Measurements from ENCODE around the gene ZDHHC12. TPM values are rescaled to one million over a fixed set of nuclear protein-coding genes. Genes with fewer than 3 reads are reported as not detected.

The ZDHHC12 gene
- total RNA-seq, 2 donors from 2014 or later: 66.2 to 123 TPM

GRCh38 chr9:128770286-128771030 lies 46.5 kb upstream of the ZDHHC12 start:
- H3K27ac ChIP-seq: peak overlapping the region; percentile 94 to 97
- H3K27me3 ChIP-seq (replicated peaks; ENCODE audit: insufficient read depth): no peaks in the 10 kb centered on the region
- WGBS: 69% methylated on average over 11 of the region's 11 CpGs
- intact Hi-C loops (cut with DNase I): loop anchor here (2.0 kb wide), 1 partner anchor 16 kb away; the partner anchor contains the start of gene TBC1D13
- H3K36me3 ChIP-seq: no peaks in the 10 kb centered on the region
- H3K4me1 ChIP-seq (replicated peaks): peaks cover 5% of the 10 kb centered on the region
- no peak for DNase-seq (ENCODE audit: low spot score)
- H3K4me3 ChIP-seq: peak overlapping the region; percentile 93 to 100
- TF ChIP-seq POLR2AphosphoS5 (IDR thresholded peaks at IDR 0.05): no peak
- TF ChIP-seq, protein P1, sequence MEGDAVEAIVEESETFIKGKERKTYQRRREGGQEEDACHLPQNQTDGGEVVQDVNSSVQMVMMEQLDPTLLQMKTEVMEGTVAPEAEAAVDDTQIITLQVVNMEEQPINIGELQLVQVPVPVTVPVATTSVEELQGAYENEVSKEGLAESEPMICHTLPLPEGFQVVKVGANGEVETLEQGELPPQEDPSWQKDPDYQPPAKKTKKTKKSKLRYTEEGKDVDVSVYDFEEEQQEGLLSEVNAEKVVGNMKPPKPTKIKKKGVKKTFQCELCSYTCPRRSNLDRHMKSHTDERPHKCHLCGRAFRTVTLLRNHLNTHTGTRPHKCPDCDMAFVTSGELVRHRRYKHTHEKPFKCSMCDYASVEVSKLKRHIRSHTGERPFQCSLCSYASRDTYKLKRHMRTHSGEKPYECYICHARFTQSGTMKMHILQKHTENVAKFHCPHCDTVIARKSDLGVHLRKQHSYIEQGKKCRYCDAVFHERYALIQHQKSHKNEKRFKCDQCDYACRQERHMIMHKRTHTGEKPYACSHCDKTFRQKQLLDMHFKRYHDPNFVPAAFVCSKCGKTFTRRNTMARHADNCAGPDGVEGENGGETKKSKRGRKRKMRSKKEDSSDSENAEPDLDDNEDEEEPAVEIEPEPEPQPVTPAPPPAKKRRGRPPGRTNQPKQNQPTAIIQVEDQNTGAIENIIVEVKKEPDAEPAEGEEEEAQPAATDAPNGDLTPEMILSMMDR (IDR thresholded peaks at IDR 0.05): no peak
- no peak for TF ChIP-seq POLR2A (IDR thresholded peaks at IDR 0.05)
- H3K9me3 ChIP-seq: no peaks in the 10 kb centered on the region

DNA sequence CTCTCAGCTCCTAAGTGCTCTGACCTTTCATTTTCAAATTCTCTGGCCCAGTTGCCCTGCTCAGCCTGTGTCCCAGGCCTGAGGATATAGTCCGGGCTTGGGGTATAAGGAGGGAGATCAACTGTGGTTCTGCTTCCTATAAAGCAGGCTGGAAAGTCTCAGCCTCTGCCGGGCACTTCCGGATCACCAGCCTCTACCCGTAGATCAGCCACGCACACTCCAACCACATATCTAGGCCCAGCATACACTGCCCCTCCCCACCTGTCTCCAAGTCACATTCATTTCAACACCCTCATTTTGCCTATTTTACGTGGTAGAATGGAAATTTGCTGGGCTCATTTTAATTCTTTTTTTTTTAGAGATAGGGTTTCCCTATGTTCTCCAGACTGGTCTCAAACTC lies 44.7 kb upstream of the ZDHHC12 start:
- intact Hi-C loops (cut with DNase I): no loop called here
- WGBS: 84% methylated on average over 6 of the region's 6 CpGs

GRCh38 chr9:128765499-128765898 lies 41.6 kb upstream of the ZDHHC12 start:
- Histone ChIP-seq H3K4me3 (no peak overlapping the region), H3K9me3 (no peaks in the 10 kb centered on the region), H3K27me3 (replicated peaks; ENCODE audit: insufficient read depth) (no peaks in the 10 kb centered on the region), H3K36me3 (no peaks in the 10 kb centered on the region), H3K27ac (no peak overlapping the region), H3K4me1 (replicated peaks) (peaks cover 5% of the 10 kb centered on the region)
- 68% methylated on average over 3 of the region's 3 CpGs for WGBS
- TF ChIP-seq, protein P1 (IDR thresholded peaks at IDR 0.05): no peak
- TF ChIP-seq POLR2A (IDR thresholded peaks at IDR 0.05) (no peak), POLR2AphosphoS5 (IDR thresholded peaks at IDR 0.05) (no peak)
- DNase-seq (ENCODE audit: low spot score): no peak
- intact Hi-C loops (cut with DNase I): no loop called here

More for the DNA sequence above, 44.7 kb upstream of the ZDHHC12 start:
- Histone ChIP-seq H3K4me3 (no peak overlapping the region), H3K4me1 (replicated peaks) (peaks cover 5% of the 10 kb centered on the region), H3K27ac (no peak overlapping the region), H3K27me3 (replicated peaks; ENCODE audit: insufficient read depth) (no peaks in the 10 kb centered on the region), H3K36me3 (no peaks in the 10 kb centered on the region), H3K9me3 (no peaks in the 10 kb centered on the region)
- TF ChIP-seq, protein P1 (IDR thresholded peaks at IDR 0.05): no peak
- no peak for TF ChIP-seq POLR2A (IDR thresholded peaks at IDR 0.05)
- no peak for TF ChIP-seq POLR2AphosphoS5 (IDR thresholded peaks at IDR 0.05)
- no peak for DNase-seq (ENCODE audit: low spot score)

- intact Hi-C loops (cut with DNase I): no loop called here
- H3K4me1 ChIP-seq (replicated peaks): peaks cover 5% of the 10 kb centered on the region
- 89% methylated on average over 6 of the region's 6 CpGs for WGBS
Observed at GRCh38 chr9:128764361-128764760, 40.4 kb upstream of the ZDHHC12 start.

More at GRCh38 chr9:128764361-128764760, 40.4 kb upstream of the ZDHHC12 start:
- Histone ChIP-seq H3K4me3 (no peak overlapping the region), H3K9me3 (no peaks in the 10 kb centered on the region), H3K27ac (no peak overlapping the region), H3K36me3 (no peaks in the 10 kb centered on the region), H3K27me3 (replicated peaks; ENCODE audit: insufficient read depth) (no peaks in the 10 kb centered on the region)
- TF ChIP-seq POLR2AphosphoS5 (IDR thresholded peaks at IDR 0.05) (no peak), POLR2A (IDR thresholded peaks at IDR 0.05) (no peak)
- TF ChIP-seq, protein P1 (IDR thresholded peaks at IDR 0.05): no peak
- no peak for DNase-seq (ENCODE audit: low spot score)

Measured in prostate gland (tissue), 2 donors.